GM12878 (cell line): ENCODE measurements around the gene POLR3E. TPM values are rescaled to one million over a fixed set of nuclear protein-coding genes. Genes with fewer than 3 reads are reported as not detected.

Source experiments
- ATAC-seq: fragments of 200-7000 bp; cut with Tn5 transposase; 3 replicates; pipeline ENCODE4 v1.9.1; 2020; ENCODE audit warnings: mild to moderate bottlenecking, moderate library complexity
- BruUV-seq: library from RNA; stranded (reverse); fragments of 400-500 nt; replicated peaks from 2 replicates; lab custom pipeline; 2021; lab: Mats Ljungman, UMichigan
- CTCF ChIA-PET: fragments of 300-600 bp; sonication (Branson Sonifier 250); formaldehyde crosslinking; extraction: SDS; loops from one replicate; lab custom pipeline; 2021; ENCODE audit warnings: inconsistent platforms; lab: Yijun Ruan, JAX
- POLR2A ChIA-PET: fragments of 350-600 bp; formaldehyde crosslinking; extraction: SDS; loops from one replicate; lab custom pipeline; 2021; ENCODE audit warnings: inconsistent platforms; lab: Charles Lee
- RAD21 ChIA-PET: fragments of 300-600 bp; sonication (Branson Sonifier 250); formaldehyde crosslinking; loops from one replicate; lab custom pipeline; 2023; ENCODE audit warnings: antibody characterized with exemption; ENCODE audit not compliant: unreplicated experiment; lab: Charles Lee
- SMC1A ChIA-PET: fragments of 300-600 bp; sonication (Branson Sonifier 250); formaldehyde crosslinking; loops from one replicate; lab custom pipeline; 2023; ENCODE audit not compliant: unreplicated experiment, uncharacterized antibody; lab: Charles Lee
- DNase-seq: peaks from one replicate; pipeline ENCODE4 v3.0.0-alpha.2; 2011; ENCODE audit warnings: low read depth, low spot score
- FAIRE-seq: peaks from 3 replicates; lab custom pipeline; 2011; peaks lifted over from hg19 to GRCh38; lab: Jason Lieb, UNC
- H2AFZ ChIP-seq: 2 replicates; pipeline ENCODE4 v1.6.0; 2011; ENCODE audit warnings: low read depth, low read length, control low read depth; ENCODE audit not compliant: control insufficient read depth
- H3K27ac ChIP-seq: 2 replicates; pipeline ENCODE4 v1.5.1; 2011; ENCODE audit warnings: control low read depth; ENCODE audit not compliant: control insufficient read depth, insufficient read depth
- H3K27me3 ChIP-seq, 2 experiments: replicated peaks in 1 of 2; 2 replicates each; pipeline versions ENCODE4 v1.6.0 to v1.6.1; 2011; ENCODE audit warnings: low read length in 1 of 2; ENCODE audit not compliant: control insufficient read depth in 2 of 2, insufficient read depth in 2 of 2
- H3K36me3 ChIP-seq, 2 experiments: 2 replicates each; pipeline ENCODE4 v1.5.1; 2011; ENCODE audit warnings: low read length in 1 of 2; ENCODE audit not compliant: control insufficient read depth in 2 of 2, insufficient read depth in 2 of 2
- H3K4me1 ChIP-seq: 2 replicates; pipeline ENCODE4 v1.6.1; 2011; ENCODE audit warnings: mild to moderate bottlenecking, low read length, moderate library complexity, mixed read lengths; ENCODE audit not compliant: control insufficient read depth, insufficient read depth
- H3K4me2 ChIP-seq: 2 replicates; pipeline ENCODE4 v1.6.0; 2011; ENCODE audit warnings: control low read depth; ENCODE audit not compliant: control insufficient read depth, insufficient read depth
- H3K4me3 ChIP-seq: fragments of 200-600 bp; sonication (generic); 2 replicates; pipeline ENCODE4 v1.5.1; 2016
- H3K79me2 ChIP-seq: 2 replicates; pipeline ENCODE4 v1.6.0; 2011; ENCODE audit warnings: low read length; ENCODE audit not compliant: control insufficient read depth, insufficient read depth
- H3K9ac ChIP-seq: 2 replicates; pipeline ENCODE4 v1.8.0; 2011; ENCODE audit warnings: low read length, control low read depth, mixed read lengths; ENCODE audit not compliant: control insufficient read depth, insufficient read depth
- H3K9me3 ChIP-seq: replicated peaks from 3 replicates; pipeline ENCODE4 v1.5.1; 2011; ENCODE audit warnings: mild to moderate bottlenecking, low read length; ENCODE audit not compliant: control insufficient read depth, insufficient read depth
- H4K20me1 ChIP-seq: 2 replicates; pipeline ENCODE4 v1.6.0; 2011; ENCODE audit not compliant: control insufficient read depth, insufficient read depth
- EZH2 ChIP-seq: IDR thresholded peaks from 2 replicates; pipeline ENCODE4 v1.6.1; 2012; ENCODE audit warnings: low read depth, mild to moderate bottlenecking, control low read depth, inconsistent platforms, low read length, borderline replicate concordance; ENCODE audit not compliant: control insufficient read depth
- YBX1 ChIP-seq: fragments of 450-650 bp; IDR thresholded peaks from 2 replicates; pipeline ENCODE4 v1.6.1; 2016; ENCODE audit warnings: antibody characterized with exemption
- WGBS: methylation state at CpG from one replicate; pipeline ENCODE4 v1.1.6; 2016; ENCODE audit warnings: low lambda C conversion rate; ENCODE audit not compliant: insufficient replicate concordance, insufficient coverage; ENCODE audit errors: missing lambda C conversion rate; 5-methylcytosine and 5-hydroxymethylcytosine counted together
- in situ Hi-C: fragments of 300-500 bp; cut with MboI; formaldehyde crosslinking; loops from 9 replicates; pipeline ENCODE4 v1.14.3; 2018; ENCODE audit warnings: mixed read lengths
- intact Hi-C: fragments of 100-400 bp; cut with micrococcal nuclease; formaldehyde crosslinking; loops from one replicate; pipeline ENCODE4 v1.14.2; 2022; ENCODE audit not compliant: unreplicated experiment
- polyA plus RNA-seq, 11 experiments: library from polyadenylated mRNA; depleted of rRNA in 4 of 11; unstranded in 6 of 11; stranded (reverse) in 5 of 11; fragments of >200 nt; fragmentation: Nextera tagmentation in 4 of 11; fragmentation: Illumina TruSeq in 1 of 11; extraction: Ambion mirVana in 4 of 11; extraction: Trizol in 1 of 11; gene quantifications; 1 replicate in 1 of 11; 2 replicates in 10 of 11; pipeline versions ENCODE4 v1.2.1 to v1.2.3, GENCODE V29; 2011 to 2016; ENCODE audit warnings: inconsistent platforms in 2 of 11, missing spikeins in 2 of 11, low read depth in 1 of 11
- total RNA-seq, 4 experiments: library from RNA; depleted of rRNA in 3 of 4; stranded (reverse); fragments of >200 nt in 3 of 4; fragmentation: Illumina TruSeq in 1 of 4; extraction: Trizol in 1 of 4; gene quantifications; 2 replicates each; pipeline versions ENCODE4 v1.2.1 to v1.2.3, GENCODE V29; 2013 to 2021
- TF ChIP-seq, protein P1 (sequence below): fragments of 450-650 bp; IDR thresholded peaks from 2 replicates; pipeline ENCODE4 v1.6.1; 2018; ENCODE audit warnings: borderline replicate concordance, mild to moderate bottlenecking; ENCODE audit not compliant: partially characterized antibody
- TF ChIP-seq, protein P2 (sequence below): fragments of 450-650 bp; IDR thresholded peaks from 2 replicates; pipeline ENCODE4 v1.6.1; 2016; ENCODE audit warnings: mild to moderate bottlenecking
- TF ChIP-seq, protein P3 (sequence below): fragments of 450-650 bp; formaldehyde crosslinking; IDR thresholded peaks from 2 replicates; pipeline ENCODE4 v1.4.0; 2022; ENCODE audit warnings: mild to moderate bottlenecking, moderate library complexity

The POLR3E gene
- total and polyA plus RNA-seq, 10 of the 15 experiments (the other 5 are each of a cell fraction or from before 2014, with no cell fraction given), result 11.1 to 79.5 (median 39.7) TPM

DNA sequence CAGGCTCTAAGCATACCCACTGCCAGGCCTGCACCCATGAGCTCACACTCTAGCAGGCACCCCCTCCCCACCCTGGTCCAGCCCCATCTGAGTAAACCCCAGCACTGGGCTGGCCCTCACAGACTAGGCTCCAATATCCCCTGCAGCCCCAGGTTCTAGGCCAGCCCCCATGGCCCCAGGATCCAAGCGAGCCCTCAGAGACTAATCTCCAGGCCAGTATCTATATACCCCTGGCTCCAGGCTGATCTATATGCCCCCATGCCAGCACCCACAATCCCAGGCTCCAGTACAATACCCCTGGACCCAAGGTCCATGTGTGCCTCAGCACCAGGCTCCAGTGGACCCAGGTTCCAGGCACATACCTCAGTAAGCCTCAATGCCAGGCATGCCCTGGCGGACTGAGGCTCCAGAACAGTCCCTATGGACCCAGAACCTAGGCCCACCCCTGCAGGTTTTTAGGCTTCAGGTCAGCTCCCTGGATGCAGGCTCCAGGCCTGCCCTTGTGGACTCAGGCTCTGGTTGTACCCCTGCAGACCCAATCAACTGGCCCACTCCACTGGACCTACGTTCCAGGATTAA, 38.5 kb downstream of the POLR3E start:
- Histone ChIP-seq H2AFZ (no peak overlapping the region), H3K36me3 (peaks cover 7 to 15% of the 10 kb centered on the region in 2 experiments; a peak in 3 of 4 replicates), H3K79me2 (no peaks in the 10 kb centered on the region), H3K27me3 (no peaks in the 10 kb centered on the region), H3K4me1 (no peaks in the 10 kb centered on the region), H3K4me3 (no peak overlapping the region), H3K9ac (no peak overlapping the region), H3K9me3 (peaks cover 13% of the 10 kb centered on the region), H3K27ac (no peak overlapping the region), H4K20me1 (no peaks in the 10 kb centered on the region), H3K4me2 (no peak overlapping the region)
- BruUV-seq, result no TSS peak
- intact Hi-C loops (no loop called here), in situ Hi-C loops (no loop called here)
- DNase-seq (no peak), FAIRE-seq (no peak), ATAC-seq (no peak)
- CTCF ChIA-PET, result interaction anchor here (1.4 to 1.8 kb wide), 2 partner anchors 15 to 35 kb away, joined by 5 read pairs; no protein-coding TSS in a partner anchor
- POLR2A ChIA-PET, result no interaction called here
- 100% methylated on average over 3 of the region's 3 CpGs for WGBS
- SMC1A ChIA-PET, result no interaction called here
- RAD21 ChIA-PET, result no interaction called here
- no peak for TF ChIP-seq EZH2
- TF ChIP-seq, protein P1, sequence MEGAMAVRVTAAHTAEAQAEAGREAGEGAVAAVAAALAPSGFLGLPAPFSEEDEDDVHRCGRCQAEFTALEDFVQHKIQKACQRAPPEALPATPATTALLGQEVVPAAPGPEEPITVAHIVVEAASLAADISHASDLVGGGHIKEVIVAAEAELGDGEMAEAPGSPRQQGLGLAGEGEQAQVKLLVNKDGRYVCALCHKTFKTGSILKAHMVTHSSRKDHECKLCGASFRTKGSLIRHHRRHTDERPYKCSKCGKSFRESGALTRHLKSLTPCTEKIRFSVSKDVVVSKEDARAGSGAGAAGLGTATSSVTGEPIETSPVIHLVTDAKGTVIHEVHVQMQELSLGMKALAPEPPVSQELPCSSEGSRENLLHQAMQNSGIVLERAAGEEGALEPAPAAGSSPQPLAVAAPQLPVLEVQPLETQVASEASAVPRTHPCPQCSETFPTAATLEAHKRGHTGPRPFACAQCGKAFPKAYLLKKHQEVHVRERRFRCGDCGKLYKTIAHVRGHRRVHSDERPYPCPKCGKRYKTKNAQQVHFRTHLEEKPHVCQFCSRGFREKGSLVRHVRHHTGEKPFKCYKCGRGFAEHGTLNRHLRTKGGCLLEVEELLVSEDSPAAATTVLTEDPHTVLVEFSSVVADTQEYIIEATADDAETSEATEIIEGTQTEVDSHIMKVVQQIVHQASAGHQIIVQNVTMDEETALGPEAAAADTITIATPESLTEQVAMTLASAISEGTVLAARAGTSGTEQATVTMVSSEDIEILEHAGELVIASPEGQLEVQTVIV, result no peak
- TF ChIP-seq YBX1, result no peak
- TF ChIP-seq, protein P2, sequence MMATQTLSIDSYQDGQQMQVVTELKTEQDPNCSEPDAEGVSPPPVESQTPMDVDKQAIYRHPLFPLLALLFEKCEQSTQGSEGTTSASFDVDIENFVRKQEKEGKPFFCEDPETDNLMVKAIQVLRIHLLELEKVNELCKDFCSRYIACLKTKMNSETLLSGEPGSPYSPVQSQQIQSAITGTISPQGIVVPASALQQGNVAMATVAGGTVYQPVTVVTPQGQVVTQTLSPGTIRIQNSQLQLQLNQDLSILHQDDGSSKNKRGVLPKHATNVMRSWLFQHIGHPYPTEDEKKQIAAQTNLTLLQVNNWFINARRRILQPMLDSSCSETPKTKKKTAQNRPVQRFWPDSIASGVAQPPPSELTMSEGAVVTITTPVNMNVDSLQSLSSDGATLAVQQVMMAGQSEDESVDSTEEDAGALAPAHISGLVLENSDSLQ, result no peak
- TF ChIP-seq, protein P3, sequence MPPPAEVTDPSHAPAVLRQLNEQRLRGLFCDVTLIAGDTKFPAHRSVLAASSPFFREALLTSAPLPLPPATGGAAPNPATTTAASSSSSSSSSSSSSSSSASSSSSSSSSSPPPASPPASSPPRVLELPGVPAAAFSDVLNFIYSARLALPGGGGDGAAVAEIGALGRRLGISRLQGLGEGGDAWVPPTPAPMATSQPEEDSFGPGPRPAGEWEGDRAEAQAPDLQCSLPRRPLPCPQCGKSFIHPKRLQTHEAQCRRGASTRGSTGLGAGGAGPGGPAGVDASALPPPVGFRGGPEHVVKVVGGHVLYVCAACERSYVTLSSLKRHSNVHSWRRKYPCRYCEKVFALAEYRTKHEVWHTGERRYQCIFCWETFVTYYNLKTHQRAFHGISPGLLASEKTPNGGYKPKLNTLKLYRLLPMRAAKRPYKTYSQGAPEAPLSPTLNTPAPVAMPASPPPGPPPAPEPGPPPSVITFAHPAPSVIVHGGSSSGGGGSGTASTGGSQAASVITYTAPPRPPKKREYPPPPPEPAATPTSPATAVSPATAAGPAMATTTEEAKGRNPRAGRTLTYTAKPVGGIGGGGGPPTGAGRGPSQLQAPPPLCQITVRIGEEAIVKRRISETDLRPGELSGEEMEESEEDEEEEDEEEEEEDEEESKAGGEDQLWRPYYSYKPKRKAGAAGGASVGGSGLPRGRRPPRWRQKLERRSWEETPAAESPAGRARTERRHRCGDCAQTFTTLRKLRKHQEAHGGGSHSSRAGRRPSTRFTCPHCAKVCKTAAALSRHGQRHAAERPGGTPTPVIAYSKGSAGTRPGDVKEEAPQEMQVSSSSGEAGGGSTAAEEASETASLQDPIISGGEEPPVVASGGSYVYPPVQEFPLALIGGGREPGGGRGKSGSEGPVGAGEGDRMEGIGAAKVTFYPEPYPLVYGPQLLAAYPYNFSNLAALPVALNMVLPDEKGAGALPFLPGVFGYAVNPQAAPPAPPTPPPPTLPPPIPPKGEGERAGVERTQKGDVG (CRISPR knock-in tag), result no peak
